Measurements from ENCODE around the gene SCMH1. TPM values are rescaled to one million over a fixed set of nuclear protein-coding genes. Genes with fewer than 3 reads are reported as not detected.

SCMH1 gene
- total RNA-seq, 4 donors from 2014 or later: 27.1 to 116 (median 52.9) TPM

GRCh38 chr1:41174170-41174569 is 67.9 kb downstream of the SCMH1 start:
- Histone ChIP-seq H3K27ac (no peak overlapping the region), H3K27me3 (no peaks in the 10 kb centered on the region), H3K9me3 (peaks cover 0 to 4% (median 0%) of the 10 kb centered on the region in 4 donors), H3K4me1 (no peaks in the 10 kb centered on the region), H3K36me3 (no peaks in the 10 kb centered on the region), H3K4me3 (no peak overlapping the region)
- no peak for DNase-seq
- TF ChIP-seq POLR2A (IDR thresholded peaks at IDR 0.05) (no peak), CTCF (IDR thresholded peaks at IDR 0.05) (no peak)

GRCh38 chr1:41173651-41174050 is 68.5 kb downstream of the SCMH1 start:
- H3K27ac ChIP-seq: no peak overlapping the region
- H3K27me3 ChIP-seq: no peaks in the 10 kb centered on the region
- DNase-seq: no peak
- peaks cover 0 to 4% (median 0%) of the 10 kb centered on the region in 4 donors for H3K9me3 ChIP-seq
- no peaks in the 10 kb centered on the region for H3K36me3 ChIP-seq
- no peak overlapping the region for H3K4me3 ChIP-seq
- no peaks in the 10 kb centered on the region for H3K4me1 ChIP-seq
- no peak for TF ChIP-seq POLR2A (IDR thresholded peaks at IDR 0.05)

- DNase-seq: no peak
Measured at GRCh38 chr1:41171266-41171874, 70.7 kb downstream of the SCMH1 start.

GRCh38 chr1:41169799-41170180 is 72.3 kb downstream of the SCMH1 start:
- Histone ChIP-seq H3K4me3 (no peak overlapping the region), H3K27me3 (no peaks in the 10 kb centered on the region), H3K9me3 (no peaks in the 10 kb centered on the region), H3K36me3 (no peaks in the 10 kb centered on the region), H3K4me1 (no peaks in the 10 kb centered on the region), H3K27ac (no peak overlapping the region)
- no peak for TF ChIP-seq CTCF (IDR thresholded peaks at IDR 0.05)
- DNase-seq: no peak

More at GRCh38 chr1:41171266-41171874, 70.7 kb downstream of the SCMH1 start:
- H3K4me1 ChIP-seq: no peaks in the 10 kb centered on the region
- no peak overlapping the region for H3K27ac ChIP-seq
- TF ChIP-seq POLR2A (IDR thresholded peaks at IDR 0.05) (no peak), CTCF (IDR thresholded peaks at IDR 0.05) (no peak)
- H3K36me3 ChIP-seq: no peaks in the 10 kb centered on the region
- no peaks in the 10 kb centered on the region for H3K27me3 ChIP-seq
- H3K4me3 ChIP-seq: no peak overlapping the region
- H3K9me3 ChIP-seq: no peaks in the 10 kb centered on the region

- H3K9me3 ChIP-seq: no peaks in the 10 kb centered on the region
- TF ChIP-seq POLR2A (IDR thresholded peaks at IDR 0.05): no peak
- TF ChIP-seq CTCF (IDR thresholded peaks at IDR 0.05): no peak
Measured at GRCh38 chr1:41169066-41169798, 72.9 kb downstream of the SCMH1 start.

GRCh38 chr1:41167667-41168066 is 74.4 kb downstream of the SCMH1 start:
- no peak overlapping the region for H3K4me3 ChIP-seq
- no peaks in the 10 kb centered on the region for H3K4me1 ChIP-seq
- DNase-seq: no peak
- H3K36me3 ChIP-seq: peaks cover 0 to 4% (median 0%) of the 10 kb centered on the region in 3 donors
- TF ChIP-seq CTCF (IDR thresholded peaks at IDR 0.05): no peak
- no peak for TF ChIP-seq POLR2A (IDR thresholded peaks at IDR 0.05)
- H3K9me3 ChIP-seq: no peaks in the 10 kb centered on the region
- H3K27ac ChIP-seq: no peak overlapping the region
- H3K27me3 ChIP-seq: no peaks in the 10 kb centered on the region

More at GRCh38 chr1:41169066-41169798, 72.9 kb downstream of the SCMH1 start:
- H3K27me3 ChIP-seq: no peaks in the 10 kb centered on the region
- H3K4me1 ChIP-seq: no peaks in the 10 kb centered on the region
- no peak overlapping the region for H3K4me3 ChIP-seq
- DNase-seq: no peak
- H3K27ac ChIP-seq: no peak overlapping the region
- no peaks in the 10 kb centered on the region for H3K36me3 ChIP-seq
